Stimulated activated CD4-positive, alpha-beta T cell treated with anti-CD3 and anti-CD28 coated beads, Interleukin-4, amount 100 ng/mL, for 48 hours (primary cell): Measurements from ENCODE around the gene C11orf42.
"Not testable (repeated sequence)": the region's sequence is repeated elsewhere in the genome, so short reads cannot be mapped to it uniquely, and the experiment has no call there.

Experiments
- DNase-seq, 2 donors: peaks; one replicate each; pipeline ENCODE4 v3.0.0-alpha.2; 2020; ENCODE audit warnings: low read depth in 2 of 2

Gene C11orf42

DNA sequence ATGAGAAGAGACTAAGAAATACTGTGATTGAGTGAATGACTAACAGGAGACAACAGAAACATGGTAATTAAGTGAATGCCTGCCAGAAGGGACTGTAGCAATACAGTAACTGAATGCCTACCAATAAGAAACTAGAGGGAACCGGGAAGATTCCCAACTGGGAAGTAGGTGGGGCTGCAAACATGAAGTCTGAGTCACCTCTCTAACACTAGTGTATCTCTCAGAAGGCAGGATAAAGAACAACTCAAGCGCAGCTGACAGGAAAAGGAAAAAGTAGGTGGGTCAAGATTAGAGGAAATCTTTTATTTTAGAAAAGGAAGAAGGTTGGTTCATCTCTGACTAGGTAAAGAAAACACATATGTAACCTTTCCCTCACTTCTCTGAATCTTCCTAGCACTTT, 14.0 kb downstream of the C11orf42 start:
- DNase-seq = no peak

DNA sequence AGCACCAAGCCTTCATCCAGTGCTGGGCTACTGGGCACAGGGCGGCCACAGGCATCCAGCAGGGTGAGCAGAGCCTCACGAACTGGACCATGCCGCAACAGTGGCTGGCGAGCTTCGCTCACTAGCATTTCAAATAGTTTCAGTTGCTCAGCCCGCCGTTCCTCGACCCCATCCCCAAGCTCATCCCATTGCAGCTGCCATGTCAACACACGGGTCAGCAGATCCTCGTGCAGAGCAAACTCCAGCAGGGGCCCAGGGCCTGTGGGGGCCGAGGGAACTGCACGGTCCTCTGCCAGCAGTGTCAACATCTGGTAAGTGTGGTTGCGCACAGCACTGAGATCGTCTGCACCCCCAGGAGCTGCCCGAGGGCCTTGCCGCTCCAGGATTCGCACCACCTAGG, 18.5 kb downstream of the C11orf42 start:
- DNase-seq = no peak

DNA sequence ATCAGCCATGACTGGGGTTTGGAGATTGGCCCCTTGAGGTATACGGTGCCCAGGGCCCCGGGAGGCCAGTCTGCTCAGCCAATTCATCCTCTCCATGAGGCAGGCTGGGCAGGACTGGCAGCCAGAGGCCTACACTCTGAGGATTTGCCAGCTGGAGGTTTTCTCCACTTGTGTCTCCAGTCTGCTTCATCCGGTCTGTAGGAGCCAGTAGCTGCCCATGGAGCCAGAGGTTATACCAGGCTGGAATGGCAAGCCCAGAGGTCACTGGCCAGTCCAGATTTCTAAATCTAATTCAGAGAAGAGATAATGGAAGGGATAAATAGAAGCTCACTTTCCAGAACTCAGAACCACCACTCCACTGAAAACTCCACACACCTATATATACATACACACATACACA, 19.1 kb downstream of the C11orf42 start:
- DNase-seq = no peak

DNA sequence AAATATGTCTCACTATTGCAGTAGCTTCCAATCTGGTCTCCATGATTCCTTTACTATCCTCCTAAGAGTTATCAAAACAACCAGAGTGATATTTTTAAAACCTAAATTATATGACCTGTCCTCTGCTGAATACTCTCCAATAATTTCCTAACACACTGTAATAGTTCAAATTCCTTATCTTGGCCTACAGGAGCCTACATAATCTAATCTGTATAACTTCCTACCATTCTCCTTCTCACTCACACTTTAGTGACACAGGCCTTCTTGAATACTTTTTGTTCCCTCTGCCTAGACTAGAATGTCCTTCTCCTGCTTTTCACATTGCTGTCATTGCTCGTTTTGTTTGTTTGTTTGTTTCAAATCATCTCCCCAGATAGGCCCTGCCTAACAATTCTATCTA, 19.7 kb downstream of the C11orf42 start:
- no peak for DNase-seq

DNA sequence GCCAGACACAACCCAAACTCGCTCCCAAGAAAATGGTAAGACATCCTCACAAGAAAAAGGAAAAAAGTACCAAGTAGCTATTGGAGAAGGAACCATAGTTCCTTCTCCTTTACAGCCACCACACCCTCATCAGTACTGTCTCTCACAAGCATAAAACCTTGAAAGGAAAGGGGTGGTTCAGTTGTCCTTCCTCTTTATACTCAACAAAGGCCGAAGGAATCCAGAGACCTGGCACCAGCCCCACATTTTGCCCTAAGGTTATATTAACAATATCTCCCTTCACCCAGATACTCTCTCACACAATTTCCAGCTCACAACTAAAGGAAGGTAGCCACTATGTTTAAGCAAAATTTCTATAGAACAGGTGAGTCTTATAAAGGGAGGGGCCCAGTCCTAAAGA, 20.5 kb downstream of the C11orf42 start:
- no peak for DNase-seq

DNA sequence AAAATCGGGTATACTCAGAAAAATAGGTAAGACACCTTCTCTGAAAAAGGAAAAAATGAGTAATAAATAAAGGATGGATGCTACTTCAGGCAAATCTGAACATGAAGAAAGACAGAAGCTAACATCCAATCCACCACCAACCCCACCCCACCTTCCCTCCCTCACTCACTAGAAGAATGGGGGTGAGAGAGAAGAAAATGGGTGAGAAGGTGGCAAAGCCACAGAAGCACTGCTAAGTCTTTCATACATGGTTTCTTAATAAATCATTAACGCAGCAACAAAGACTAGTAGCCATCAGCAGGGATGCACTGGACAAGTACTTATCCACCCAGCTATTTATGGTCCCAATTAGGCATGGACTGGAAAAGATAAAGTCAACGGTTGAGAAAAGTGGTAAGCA, 23.2 kb downstream of the C11orf42 start:
- DNase-seq = no peak

DNA sequence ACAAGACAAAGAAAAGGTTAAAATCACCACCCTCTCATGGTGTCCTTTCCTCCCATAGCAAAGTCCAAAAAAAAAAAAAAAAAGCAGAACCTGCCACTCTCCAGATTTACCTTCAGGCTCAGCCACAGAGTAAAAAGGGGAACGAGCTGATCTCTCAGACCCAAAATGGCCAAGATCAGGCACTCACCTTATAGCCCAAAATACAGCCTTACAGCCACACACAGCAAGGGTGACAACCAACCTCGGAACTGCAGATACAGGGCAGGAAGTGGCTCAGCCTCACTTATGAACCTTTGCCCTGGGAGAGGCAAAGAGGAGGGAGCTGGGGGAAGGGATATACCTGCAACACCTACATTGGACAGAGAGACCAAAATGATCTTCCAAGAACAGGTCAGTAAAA, 24.6 kb downstream of the C11orf42 start:
- no peak for DNase-seq

DNA sequence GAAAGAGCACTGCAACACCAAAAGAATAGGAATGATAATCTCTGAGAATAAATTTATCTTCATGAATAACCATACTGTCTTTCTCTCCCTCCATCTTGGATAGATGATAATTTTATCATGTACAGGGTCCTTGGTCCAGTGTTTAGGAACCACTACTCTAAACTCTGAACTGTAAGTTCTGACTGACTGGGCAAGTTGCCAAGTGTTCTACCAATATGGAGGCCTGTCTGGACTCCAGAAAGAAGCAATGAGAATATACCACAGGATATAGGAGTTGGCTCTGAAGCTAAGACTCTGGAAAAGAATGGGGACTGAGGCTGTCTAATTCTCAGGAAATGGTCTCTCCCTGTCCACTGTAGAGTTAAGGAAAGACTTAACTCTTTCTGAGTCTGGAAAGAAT, 27.5 kb downstream of the C11orf42 start:
- DNase-seq = no peak

DNA sequence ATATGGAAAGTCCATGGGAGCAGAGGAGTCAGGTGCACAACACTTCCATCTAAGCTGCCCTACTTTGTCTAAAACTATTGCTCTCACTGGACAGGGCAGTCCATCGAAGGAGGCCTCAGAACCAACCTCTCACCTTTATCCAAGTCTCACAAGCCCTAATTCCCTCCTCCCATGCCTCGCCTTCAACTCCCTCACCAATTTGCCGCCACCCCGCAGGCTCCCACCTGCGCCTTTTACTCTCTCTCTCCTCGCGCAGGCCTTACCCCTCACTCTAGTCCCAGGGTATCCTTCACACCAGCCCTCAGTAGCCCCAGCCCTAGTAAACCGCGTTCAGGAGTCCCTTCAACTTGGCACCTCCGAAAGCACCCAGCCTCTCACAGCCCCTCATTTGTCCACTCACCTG, 28.6 kb downstream of the C11orf42 start:
- DNase-seq = no peak

DNA sequence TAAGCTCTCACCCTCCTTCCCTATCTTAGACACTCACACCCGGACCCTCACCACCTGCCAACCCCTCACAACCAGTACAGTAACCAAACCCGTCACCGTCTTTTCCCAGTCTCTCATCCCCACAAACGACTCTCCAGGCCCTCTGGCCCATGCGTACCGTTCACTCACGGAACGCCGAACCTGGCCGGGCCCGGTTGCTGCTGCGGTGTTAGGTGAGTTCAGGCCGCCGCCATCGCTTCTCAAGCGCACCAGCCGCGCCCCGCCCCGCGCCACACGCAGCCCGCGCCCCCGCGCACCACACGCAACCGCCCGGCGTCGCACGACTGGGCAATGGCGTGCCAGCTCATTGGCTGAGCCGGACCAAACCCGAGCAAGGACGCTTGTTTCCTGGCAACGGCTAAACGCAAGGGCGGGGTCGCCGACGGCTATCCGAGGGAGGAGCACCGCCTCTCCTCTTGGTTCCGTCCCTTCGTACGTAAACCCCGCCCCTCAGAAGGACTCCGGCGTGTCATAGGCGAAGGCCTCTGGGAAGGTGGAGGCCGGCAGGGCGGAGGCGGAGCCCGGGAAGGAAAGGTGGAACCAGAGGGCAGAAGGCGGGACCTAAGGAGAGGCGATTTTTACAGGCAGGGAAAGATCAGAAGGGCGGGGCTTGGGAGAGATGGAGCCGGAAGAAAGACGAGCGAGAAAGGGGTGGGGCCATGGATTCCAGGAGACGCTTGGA, 29.2 kb downstream of the C11orf42 start, which contains the start of gene FHIP1B:
FHIP1B (minus strand) TSS at position 250 of the 721 bp plus-strand sequence. CDS start 10,120 bp downstream, outside the sequence.
- DNase-seq = peak; percentile 96 to 100

DNA sequence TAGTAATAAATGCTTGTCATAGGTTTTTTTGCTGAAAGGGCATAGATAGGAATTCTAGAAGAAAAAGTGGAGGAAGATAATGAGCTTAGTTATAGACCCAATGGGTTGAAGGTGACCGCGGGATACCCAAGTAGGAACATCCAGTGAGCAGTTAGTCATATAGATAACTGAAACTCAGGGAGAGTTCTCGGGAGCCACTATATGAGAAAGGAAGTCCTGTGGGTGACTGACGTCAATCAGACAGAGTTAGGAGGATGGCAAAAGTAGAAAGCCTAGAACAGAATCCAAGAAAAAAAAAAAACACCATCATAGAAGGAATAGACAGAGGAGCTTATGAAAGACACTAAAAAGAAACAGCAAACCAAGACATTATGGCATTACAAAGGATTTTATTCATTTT, 31.9 kb downstream of the C11orf42 start:
- no peak for DNase-seq

DNA sequence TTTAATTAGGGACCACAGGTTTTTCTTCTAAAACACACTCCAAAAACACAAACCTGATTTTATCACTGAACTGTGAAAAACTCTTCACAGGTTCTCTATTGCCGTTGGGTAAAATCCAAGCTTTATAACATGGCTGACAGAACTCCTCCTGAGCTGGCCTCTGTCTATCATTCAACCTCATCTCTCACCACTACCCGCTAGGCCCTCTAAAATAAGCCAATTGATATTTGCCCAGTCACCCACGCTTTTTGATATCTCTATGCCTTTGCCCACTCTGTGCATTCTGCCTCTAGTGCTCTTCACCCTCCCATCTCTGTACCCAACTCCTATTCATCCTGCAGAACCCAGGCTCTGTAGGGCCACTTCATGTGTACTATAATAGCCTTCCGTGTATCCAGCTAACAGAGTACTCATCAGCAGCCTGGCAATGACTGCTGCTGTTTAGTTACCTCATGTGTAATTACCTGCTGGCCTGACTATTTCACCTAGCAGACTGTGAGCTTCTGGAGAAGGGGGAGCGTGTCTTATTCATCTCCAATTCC, 32.5 kb downstream of the C11orf42 start:
- DNase-seq = no peak

DNA sequence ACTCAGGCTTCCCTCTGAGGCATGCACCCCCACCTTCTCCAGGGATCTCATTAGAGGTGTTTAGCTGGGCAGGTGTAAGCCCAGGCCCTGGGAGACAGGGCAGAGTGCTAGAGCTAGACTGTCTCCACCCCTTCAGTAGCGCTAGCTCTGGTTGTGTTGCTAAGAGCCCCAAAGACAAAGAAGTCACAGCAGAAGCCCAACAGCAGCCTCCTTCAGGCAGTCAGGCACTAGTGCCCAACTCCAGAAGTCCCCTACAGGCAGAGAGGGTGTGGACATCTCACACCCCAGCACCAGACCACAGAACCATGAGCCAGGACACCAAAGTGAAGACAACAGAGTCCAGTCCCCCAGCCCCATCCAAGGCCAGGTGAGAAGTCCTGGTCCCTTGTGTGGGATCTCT, 33.5 kb downstream of the C11orf42 start, which contains the start of gene CNGA4:
CNGA4 (plus strand) TSS at position 188 of the 400 bp plus-strand sequence; CDS start at position 306, 118 bp downstream.
- no peak for DNase-seq

DNA sequence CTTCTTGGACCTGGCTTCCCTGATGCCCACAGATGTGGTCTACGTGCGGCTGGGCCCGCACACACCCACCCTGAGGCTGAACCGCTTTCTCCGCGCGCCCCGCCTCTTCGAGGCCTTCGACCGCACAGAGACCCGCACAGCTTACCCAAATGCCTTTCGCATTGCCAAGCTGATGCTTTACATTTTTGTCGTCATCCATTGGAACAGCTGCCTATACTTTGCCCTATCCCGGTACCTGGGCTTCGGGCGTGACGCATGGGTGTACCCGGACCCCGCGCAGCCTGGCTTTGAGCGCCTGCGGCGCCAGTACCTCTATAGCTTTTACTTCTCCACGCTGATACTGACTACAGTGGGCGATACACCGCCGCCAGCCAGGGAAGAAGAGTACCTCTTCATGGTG, 34.8 kb downstream of the C11orf42 start:
- DNase-seq = no peak

DNA sequence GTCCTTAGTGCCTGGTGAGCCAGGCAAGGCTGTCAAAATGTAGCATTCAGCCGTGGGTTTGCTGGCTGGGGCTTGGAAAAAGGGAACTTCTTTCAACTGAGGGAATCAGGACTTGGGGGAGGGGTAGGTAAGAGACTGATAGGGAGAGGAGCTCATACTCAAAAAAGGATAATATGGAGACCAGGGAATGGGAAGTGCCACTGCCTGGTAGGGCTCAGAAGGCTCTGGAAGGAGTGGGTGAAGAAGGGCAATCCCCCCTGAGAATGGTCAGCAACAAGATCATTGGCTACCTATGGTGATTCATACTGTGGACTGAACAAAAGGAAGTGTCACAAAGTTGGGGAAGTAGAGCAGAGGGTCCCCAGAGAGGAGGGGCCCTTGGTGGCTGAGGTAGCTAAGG, 35.4 kb downstream of the C11orf42 start:
- DNase-seq = no peak

DNA sequence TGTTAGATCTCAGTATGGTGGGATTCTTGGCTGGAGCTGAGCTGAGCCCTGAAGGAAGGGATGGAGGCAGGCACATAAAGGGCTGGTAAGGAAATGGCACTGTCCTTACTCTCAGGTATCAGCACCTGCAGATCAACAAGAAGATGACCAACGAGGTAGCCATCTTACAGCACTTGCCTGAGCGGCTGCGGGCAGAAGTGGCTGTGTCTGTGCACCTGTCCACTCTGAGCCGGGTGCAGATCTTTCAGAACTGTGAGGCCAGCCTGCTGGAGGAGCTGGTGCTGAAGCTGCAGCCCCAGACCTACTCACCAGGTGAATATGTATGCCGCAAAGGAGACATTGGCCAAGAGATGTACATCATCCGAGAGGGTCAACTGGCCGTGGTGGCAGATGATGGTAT, 36.0 kb downstream of the C11orf42 start:
- no peak for DNase-seq

DNA sequence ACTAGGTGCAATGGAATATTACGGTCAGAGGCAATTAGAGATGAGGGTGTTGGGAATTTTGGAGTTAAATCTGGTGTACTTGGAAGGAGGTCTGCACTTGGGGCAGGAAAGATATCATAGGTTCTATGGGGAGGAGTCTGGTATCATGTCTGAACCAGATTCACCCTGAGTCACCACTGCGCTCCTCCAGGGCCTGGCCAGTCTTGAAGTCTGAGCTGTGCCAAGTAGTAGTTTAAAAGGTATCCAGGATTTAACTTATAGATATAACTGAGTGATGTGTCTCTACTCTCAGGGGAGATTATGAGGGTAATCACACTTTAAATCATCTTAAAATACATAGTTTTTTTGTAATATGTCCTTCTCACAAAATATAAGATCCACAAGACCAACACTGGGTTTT, 40.2 kb downstream of the C11orf42 start:
- DNase-seq = no peak

DNA sequence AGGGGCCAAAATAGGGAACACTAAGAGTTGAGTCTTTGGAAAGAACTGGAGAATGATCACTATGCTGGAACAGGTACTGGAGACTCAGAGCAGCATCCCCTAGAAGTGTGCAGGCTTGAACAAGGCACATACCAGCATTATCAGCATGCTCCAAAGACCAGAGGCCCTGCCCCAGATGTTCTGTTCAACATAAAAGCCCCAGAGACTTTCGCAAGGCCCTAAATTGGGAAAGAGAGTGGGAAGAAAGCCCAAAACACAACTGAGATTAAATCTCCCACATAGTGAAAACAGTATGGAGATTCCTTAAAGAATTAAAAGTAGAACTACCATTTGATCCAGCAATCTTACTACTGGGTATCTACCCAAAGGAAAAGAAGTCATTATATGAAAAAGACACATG, 42.9 kb downstream of the C11orf42 start:
- DNase-seq = no peak

DNA sequence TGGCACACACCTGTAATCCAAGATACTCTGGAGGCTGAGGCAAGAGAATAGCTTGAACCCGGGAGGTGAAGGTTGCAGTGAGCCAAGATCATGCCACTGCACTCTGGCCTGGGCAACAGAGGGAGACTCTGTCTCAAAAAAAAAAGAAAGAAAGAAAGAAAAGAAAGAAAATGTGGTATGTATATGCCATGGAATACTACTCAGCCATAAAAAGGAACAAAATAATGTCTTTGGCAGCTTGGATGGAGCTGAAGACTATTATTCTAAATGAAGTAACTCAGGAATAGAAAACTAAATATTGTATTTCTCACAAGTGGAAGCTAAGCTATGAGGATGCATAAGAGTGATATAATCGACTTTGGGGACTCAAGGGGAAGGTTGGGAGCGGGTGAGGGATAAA, 43.5 kb downstream of the C11orf42 start:
- DNase-seq = not testable (repeated sequence)

DNA sequence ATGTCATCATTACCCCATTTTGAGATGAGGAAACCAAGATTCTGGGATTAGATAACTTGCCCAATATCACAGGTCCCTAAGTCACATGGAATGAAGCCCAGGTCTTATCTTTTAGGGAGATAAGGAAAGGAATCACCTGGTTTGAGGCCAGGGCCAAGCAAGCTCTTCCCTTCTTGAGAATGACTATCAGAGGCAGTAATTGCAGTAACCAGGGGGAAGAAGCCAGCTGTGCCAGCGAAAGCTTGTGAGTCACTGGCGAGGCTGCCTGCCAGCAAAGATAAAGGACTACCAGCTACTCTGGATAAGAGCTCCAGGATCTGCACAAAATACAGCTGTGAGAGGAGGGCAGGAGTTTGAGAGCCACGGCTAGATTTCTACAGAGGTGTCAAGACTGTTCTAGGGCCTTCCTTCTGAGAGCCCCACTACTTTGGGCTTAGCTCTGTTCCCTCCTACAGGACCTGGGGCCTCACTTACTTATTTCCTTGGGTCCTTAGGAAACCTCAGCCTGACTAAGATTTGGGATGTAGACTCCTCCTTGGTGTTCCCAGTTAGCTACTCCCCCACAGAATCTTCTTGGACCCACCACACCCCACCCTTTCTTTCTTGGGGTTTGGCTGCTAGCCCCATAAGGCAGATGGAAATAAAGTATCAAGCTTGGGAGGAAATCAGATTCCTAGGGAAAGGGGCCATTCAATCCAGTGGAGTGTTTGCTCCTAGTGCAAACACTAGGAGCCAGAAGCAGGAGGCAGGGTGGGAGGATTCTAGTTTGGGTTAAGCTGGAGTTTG, 44.6 kb downstream of the C11orf42 start:
- DNase-seq = no peak

DNA sequence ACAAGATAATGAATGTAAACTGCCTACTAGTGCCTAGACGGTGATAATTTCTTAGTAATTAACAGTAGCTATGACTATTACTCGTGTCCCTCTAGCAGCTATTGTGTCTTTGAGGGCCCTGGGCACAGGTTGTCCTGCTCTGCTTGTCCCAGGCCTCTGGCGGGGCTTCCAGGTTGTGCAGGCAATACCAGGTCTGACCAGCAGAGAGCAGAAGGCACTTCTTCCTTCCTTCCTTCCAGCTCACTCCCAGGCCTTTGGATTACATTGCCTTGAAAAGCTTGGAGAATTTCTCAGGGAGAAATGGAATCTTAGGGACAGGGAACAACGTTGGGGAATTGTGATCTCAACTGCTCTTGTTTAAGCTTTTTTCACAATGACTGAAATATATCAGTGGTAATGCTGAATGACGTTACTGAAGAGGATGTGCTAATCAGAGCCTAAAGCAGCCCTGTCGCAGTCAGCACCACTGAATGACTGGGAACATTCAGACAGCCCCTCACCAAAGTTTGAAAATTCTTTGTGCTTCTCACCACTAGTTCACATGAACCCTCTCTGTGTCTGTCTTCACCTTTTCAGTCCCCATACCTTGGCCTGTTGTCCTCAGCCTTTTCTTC, 45.9 kb downstream of the C11orf42 start:
- DNase-seq = peak in 1 of 2 donors; percentile 47

DNA sequence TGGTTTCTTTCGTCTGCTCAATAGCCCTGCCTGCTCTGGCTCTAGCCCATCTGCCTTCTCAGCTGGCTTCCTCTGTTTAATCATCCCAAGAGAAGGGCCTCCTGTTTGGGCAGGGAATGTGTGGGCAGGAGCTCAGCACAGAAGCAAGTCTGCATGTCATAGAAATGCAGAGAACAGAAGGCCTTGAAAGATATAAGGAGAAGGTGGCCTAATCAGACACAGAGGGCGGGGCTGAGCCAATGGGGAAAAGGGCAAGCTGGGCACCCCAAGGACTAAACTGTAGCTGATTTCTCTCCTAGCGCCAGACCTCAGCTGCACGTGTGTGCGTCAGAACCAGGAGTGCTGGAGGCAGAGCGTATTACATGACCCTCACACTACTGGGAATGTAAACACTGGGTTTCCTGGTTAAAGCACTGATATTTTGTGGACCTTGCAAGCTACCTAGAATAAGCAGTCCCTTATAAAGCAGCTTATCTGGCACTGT, 46.7 kb downstream of the C11orf42 start:
- DNase-seq = no peak
